ENCODE results near the gene MAG.
"Not testable (repeated sequence)": the region's sequence is repeated elsewhere in the genome, so short reads cannot be mapped to it uniquely, and the experiment has no call there.

The MAG gene

DNA sequence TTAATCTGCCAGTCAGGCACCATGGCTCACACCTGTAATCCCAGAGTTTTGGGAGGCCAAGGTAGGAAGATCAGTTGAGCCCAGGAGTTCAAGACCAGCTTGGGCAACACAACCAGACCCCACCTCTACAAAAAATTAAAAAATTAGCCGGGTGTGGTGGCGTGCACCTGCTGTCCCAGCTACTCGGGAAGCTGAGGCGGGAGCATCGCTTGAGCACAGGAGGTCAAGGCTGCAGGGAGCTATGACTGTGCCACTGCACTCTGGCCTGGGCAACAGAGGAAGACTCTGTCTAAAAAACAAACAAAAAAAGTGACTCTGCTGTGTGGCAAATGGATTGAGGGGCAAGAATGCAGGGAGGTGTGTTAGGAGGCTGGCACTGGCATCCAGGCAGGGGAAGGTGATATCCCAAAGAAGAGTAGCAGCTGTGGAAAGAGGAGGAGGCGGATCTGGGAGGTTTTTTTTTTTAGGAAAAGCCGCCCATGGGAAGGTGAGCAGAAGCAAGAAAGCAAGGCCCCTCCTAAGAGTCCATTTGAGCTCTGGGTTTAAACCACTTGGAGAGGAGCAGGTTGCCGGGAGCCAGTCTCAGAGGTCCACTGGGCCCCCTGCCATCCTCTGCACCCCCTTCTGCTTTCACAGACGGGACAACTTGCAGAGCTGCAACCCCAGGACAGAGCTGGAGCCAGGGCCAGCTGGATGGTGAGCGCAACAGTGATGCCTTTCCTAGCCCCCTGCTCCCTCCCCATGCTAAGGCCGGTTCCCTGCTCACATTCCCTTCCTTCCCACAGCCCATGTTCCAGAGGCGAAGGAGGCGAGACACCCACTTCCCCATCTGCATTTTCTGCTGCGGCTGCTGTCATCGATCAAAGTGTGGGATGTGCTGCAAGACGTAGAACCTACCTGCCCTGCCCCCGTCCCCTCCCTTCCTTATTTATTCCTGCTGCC is 7.5 kb upstream of the MAG start:
- no peak for DNase-seq

DNA sequence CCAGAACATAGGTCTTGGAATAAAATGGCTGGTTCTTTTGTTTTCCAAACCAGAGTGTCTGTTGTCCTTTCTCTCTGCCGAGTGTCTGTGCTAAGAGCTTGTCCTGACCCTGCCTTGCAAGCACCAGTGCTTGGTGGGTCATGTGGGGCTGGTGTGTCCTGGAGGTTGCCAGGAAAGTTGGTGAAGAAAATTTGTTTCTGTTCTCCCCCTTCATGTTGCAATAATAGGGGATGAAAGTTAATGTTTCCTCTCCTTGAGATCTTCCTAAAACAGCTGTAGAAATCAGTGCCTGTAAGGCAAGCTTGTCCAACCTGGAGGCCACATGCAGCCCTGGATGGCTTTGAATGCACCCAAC is 6.9 kb upstream of the MAG start:
- no peak for DNase-seq

DNA sequence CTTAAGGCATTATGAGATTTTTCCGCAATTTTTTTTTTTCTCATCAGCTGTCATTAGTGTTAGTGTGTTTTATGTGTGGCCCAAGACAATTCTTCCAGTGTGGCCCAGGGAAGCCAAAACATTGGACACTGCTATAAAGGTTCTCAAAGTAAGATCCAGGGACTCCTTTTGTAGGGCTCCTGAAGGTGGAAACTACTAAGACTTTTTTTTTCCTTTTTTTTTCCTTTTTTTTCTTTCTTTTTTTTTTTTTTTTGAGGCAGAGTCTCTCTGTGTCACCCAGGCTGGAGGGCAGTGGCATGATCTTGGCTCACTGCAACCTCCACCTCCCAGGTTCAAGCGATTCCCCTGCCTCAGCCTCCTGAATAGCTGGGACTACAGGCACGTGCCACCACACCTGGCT is 6.5 kb upstream of the MAG start:
- not testable (repeated sequence) for DNase-seq

DNA sequence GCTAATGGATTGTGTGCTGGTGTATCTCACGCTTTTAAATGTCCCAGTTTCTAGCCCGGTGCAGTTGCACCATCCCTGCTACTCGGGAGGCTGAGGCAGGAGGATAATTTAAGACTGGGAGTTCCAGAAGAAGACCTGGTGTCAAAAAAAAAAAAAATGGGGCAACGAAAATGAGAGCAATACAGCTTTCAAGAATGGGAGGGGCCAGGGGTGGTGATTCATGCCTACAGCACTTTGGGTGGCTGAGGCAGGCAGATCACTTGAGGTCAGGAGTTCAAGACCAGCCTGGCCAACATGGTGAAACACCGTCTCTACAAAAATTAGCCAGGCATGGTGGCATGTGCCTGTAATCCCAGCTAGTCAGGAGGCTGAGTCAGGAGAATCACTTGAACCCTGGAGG is 5.9 kb upstream of the MAG start:
- DNase-seq, result not testable (repeated sequence)

DNA sequence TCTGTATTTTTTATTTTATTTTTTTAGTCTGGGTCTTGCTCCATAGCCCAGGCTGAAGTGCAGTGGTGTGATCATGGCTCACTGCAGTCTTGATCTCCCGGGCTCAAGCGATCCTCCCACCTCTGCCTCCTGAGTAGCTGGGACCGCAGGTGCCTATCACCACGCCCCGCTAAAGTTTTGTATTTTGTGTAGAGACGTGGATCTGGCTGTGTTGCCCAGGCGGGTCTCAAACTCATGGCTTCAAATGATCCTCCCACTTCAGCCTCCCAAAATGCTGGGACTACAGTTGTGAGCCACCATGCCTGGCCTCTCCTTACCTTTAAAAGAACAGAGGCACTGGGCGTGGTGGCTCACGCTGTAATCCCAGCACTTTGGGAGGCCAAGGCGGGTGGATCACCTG is 4.2 kb upstream of the MAG start:
- DNase-seq, result no peak

DNA sequence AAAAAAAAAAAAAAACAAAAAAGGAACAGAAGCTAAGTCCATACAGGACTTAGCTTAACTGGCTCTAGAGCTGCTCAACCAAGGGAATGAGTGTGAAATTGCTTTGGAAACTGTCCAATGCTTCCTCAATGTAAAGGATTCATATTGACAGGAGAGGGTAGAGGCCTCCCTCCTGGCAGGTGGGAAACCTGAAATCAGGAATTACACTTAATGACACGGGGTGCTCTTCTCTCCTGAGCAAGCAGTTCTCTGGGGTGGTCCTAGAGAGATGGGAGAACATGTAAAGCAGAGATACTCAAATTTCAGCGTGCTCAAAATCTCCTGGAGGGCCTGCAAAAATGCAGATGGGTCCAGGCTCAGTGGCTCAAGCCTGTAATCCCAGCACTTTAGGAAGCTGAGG is 3.6 kb upstream of the MAG start:
- DNase-seq, result no peak

DNA sequence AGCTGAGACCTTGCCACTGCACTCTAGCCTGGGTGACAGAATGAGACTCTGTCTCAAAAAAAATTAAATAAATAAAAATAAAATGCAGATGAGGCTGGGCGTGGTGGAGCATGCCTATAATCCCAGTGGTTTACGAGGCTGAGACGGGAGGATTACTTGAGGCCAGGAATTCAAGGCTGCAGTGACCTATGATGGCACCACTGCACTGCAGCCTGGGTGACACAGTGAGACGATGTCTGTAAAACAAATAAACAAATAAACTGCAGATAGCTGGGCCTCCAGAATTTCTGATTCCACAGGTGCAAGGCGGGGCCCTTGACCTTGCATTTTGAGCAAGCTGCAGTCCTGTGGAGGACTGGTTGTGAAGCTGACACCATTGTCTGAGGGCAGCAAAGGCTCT is 3.1 kb upstream of the MAG start:
- DNase-seq, result no peak

DNA sequence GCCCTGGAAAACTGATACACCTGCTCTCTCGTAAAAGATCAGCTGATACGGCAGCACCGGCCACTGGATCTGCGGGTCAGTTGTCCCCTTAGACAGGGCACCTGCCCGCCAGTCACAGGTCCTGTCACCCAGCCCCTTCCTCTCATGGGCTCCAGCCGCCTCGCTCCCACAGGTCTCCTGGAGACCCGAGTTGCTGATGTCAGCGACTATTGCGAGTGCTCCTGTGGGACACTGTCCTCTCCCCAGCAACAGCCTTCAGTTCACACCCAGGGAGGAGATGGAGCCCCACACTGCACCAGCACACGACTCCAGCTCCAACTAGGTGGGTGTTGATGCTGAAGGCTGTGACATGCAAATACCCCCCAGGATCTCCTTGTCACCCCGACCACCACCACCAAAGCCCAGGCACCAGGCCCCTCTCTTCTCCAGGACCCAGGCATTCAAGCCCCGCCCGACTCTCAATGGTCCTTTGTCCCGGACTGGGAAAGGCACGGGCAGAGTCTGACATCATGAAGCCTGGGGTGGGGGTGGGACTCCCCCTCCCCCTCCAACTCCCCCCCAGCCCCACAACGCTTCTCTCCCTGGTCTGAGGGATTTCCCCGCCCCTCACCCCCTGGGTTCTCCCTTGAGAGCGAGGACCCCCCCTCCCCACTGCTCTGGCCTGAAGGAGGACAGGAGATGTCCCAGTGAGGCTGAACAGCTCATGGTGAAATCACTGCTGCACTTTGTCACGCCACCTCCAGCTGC is 1.4 kb upstream of the MAG start:
- DNase-seq, result no peak

DNA sequence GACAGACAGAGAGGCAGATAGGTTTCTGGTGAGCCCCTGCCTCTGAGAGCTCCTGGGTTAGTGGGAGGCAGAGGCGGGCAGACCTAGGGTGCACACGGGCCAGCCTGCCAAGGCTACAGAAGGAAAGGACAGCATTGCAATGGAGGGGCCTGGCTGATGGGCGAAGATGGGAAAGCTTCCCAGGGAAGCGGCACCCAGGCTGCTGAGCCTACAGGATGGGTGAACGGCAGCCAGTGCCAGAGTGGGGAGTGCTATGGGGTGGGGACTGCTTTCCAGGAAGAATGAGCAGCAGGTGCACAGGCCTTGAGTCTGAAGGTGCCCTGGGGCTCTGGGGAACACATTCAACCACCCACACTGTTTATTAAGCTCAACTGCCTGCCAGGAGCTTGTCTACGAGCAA is 702 bp upstream of the MAG start:
- no peak for DNase-seq

DNA sequence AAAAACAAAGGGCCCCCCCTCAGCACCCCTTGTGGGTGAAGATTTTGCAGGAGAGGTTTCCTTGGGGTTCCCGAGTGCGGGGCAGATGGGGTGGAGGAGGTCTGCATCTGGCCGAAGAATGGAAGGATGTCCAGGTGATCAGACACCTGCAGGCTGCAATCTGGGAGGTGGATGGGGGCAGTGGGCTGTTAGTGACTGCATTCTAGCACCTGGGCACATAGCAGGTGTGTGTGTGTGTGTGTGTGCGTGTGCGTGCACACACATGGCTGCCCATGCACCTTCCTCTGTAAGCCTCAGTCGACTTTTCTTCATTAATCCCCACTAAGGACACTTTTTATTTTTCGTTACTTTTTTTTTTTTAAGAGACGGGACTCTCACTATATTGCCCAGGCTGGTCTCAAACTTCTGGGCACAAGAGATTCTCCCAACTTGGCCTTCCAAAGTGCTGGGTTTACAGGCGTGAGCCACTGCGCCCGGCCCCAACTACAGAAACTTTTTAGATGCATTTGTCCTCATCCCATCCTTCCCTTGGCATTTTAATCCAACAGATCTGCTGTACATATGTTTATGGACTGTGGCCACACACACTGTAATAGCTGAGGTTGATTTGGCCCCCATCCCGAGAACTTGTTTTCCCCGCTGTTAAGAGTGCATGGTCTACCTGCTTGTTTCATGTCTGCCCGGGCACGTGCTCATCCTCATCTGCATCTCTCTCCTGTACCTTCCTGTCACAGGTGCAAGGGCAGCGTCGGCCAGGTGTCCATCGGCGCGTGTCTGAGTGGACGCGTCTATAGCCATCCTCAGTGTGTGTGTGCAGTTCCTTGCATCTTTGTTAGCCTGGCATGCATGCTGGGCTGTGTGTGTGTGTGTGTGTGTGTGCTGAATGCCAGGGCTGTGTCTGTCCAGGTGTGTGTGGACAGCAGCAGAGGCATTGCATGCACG is 731 bp downstream of the MAG start:
- no peak for DNase-seq

DNA sequence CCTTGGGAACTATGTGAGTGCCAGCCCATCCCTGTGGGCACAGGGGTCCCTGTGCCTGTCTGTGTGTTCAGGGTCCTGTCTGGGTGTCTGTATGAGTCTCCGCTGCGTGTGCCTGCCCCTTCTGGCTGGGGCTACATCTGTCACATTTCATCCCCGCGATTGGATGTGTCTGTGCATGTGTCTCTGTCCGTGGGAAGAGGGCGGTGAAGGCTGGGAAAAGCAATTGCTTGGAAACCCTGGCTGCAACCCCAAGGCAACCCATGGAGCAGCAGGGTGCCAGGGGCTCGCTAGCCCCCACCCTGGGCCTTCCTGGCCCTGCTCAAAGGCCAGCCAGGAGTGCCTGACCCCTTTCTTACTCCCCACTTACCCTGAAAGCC is 1.4 kb downstream of the MAG start:
- no peak for DNase-seq

DNA sequence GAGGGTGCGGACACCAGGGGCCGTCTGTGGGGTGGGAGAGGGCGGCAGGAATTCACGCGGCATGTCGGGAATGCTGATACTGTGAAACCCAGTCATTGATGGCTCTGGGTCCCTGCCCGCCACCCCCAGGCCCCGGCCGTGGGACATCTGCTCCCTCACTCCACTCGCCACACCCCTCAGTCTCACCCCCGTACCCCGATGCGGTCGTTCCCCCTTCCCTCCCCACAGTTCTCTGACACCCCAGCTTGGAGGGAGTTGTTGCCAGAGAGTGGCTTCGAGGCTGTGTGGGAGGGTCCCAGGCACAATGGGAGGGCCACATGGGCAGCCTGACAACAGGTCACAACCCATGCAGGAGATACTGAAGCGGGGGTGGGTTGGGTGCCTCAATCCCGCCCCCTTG is 1.8 kb downstream of the MAG start:
- no peak for DNase-seq

DNA sequence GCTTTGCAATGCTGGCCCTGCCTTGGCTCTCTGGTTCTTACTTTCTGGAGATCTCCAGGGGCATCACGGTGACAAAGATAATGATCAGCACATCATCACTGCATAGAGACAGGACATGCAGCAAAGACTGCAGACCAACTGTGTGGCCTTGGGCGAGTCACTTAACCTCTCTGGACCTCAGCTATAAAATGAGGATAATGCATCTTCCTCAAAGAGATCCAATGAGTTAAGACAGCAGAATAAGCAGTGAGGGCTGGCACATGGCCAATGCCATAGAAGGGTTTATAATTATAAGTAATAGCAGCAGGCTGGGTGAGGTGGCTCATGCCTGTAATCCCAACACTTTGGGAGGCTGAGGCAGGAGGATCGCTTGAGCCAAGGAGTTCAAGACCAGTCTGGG is 2.4 kb downstream of the MAG start:
- DNase-seq, result no peak

DNA sequence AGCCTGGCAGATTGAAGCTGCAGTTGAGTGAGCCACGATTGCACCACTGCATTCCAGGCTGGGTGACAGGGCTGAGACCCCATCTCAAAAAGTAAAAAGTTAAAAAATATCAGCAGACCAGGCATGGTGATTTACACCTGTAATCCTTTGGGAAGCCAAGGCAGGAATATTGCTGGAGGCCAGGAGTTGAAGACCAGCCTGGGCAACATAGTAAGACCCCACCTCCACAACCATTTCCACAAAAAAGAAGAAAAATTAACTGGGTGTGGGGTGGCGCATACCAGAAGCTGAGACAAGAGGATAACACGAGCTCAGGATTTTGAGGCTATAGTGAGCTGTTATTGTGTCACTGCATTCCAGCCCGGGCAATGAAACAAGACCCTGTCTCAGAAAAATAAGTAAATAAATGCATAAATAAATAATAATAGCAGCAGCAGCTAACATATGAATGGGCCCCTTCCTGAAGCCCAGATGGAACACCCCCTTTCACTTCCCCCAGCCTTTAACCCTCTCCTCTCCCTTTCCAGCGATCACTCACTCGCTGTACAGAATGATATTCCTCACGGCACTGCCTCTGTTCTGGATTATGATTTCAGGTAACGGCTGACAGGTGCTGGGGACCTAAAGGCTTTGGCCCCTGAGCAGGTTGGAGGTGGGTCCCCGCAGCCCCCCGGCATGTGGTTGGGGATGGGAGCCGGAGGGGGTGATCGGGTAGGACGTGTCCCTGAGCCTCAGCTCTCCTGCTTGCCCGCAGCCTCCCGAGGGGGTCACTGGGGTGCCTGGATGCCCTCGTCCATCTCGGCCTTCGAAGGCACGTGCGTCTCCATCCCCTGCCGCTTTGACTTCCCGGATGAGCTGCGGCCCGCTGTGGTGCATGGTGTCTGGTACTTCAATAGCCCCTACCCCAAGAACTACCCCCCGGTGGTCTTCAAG is 3.2 kb downstream of the MAG start:
- DNase-seq, result no peak

DNA sequence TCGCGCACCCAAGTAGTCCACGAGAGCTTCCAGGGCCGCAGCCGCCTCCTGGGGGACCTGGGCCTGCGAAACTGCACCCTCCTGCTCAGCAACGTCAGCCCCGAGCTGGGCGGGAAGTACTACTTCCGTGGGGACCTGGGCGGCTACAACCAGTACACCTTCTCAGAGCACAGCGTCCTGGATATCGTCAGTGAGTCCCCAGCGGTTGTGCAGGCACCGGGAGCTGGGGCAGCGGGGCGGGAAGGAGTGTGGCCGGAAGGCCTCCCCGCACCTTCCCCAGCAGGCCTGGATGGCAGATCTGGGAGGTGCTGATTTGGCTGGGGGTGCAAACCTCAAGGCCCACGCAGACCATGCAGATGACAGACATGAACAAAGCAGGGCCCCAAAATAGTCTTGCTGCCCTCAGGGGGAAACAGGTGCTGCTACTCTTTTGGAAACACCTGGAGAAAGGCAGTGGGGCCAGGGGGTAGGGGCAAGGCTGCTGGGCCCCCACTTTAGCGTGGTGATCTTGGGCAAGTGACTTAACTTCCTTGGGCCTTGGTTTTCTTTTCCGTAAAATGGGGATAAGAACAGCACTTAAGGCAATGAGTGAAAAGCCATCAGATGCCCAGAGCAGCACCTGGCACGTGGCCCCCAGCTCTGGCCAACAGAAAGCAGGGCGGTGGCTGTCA is 4.0 kb downstream of the MAG start:
- DNase-seq, result no peak

DNA sequence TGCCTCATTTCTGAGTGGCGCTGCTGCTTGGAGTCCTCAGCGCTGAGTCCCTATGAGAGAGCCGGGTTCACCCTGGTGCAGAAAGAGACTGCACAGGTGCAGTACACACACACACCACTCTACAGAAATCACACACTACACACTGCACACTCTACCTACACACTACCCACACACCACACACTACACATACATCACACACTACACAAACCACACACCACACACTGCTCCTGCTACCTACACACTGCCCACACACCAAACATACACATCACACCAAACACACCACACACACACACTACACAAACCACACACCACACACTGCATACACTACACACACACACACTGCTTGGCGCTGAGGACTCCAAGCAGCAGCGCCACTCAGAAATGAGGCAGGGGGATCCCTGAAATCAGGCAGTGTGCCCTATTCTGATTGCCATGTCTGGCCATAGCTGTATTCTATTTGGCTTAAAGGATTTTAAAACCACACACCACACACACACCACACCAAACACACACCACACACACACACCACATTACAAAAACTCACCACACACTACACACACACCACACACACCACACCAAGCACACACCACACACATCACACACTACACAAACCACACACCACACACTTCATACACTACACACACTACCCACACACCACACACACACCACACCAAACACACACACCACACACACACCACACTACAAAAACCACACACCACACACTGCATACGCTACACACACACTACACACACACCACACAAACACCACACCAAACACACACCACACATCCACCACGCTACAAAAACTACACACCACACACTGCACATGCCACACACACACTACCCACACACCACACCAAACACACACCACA is 4.9 kb downstream of the MAG start:
- DNase-seq, result no peak

DNA sequence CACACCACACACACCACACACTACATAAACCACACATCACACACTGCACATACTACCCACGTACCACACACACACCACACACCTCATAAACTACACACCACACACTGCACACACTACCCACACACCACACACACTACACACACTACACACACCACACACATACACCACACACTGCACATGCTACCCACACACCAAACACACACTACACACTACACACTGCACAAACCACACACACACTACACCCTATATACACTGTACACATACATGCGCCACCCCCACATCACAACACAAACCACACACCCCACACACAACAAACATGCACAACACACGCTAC is 5.5 kb downstream of the MAG start:
- no peak for DNase-seq

DNA sequence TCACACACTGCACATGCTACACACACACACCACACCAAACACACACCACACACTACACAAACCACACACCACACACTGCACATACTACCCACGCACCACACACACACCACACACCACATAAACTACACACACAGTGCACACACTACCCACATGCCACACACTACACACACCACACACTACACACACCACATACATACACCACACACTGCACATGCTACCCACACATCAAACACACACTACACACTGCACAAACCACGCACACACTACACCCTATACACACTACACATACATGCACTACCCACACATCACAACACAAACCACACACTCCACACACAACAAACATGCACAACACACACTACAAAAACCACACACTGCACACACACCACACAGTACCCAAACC is 6.0 kb downstream of the MAG start:
- no peak for DNase-seq

DNA sequence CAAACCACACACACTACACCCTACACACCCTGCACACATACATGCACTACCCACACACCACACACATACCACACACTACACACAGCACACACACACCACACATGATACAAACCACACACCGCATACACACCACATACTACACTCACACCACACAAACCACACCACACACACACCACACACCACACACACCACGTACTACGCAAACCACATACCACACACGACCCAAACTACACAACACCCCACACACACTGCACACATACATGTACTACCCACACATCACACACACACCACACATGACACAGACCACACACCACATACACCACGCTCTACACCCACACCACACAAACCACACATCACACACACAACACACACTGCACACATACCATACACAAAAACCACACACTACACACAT is 6.6 kb downstream of the MAG start:
- no peak for DNase-seq

DNA sequence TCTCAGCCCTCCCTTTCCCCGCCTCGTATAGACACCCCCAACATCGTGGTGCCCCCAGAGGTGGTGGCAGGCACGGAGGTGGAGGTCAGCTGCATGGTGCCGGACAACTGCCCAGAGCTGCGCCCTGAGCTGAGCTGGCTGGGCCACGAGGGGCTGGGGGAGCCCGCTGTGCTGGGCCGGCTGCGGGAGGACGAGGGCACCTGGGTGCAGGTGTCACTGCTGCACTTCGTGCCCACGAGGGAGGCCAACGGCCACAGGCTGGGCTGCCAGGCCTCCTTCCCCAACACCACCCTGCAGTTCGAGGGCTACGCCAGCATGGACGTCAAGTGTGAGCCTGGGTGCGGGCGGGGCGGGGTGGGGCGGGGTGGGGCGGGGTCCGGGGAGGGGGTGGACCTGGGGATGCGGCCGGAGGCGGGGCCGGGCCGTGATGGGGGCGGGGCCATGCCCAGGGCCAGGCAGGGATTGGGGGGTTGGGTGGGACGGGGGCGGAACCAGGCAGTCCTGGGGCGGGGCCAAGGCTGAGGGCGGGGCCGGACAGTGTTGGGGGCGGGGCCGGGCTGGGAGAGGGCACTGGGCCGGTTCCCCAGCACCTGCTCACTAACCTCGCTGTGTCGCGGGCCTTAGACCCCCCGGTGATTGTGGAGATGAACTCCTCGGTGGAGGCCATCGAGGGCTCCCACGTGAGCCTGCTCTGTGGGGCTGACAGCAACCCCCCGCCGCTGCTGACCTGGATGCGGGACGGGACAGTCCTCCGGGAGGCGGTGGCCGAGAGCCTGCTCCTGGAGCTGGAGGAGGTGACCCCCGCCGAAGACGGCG is 7.8 kb downstream of the MAG start:
- DNase-seq, result no peak

Measured in NCI-H446 treated with DMSO at 0.1 percent for 48 hours (cell line).